GM21619 (cell line): ENCODE results near the gene KLRD1.
"Not testable (repeated sequence)": the region's sequence is repeated elsewhere in the genome, so short reads cannot be mapped to it uniquely, and the experiment has no call there.

Source experiments
- ATAC-seq: cut with Tn5 transposase; IDR thresholded peaks from one replicate; pipeline ENCODE4 v1.9.1; 2021; ENCODE audit not compliant: unreplicated experiment

KLRD1 gene

DNA sequence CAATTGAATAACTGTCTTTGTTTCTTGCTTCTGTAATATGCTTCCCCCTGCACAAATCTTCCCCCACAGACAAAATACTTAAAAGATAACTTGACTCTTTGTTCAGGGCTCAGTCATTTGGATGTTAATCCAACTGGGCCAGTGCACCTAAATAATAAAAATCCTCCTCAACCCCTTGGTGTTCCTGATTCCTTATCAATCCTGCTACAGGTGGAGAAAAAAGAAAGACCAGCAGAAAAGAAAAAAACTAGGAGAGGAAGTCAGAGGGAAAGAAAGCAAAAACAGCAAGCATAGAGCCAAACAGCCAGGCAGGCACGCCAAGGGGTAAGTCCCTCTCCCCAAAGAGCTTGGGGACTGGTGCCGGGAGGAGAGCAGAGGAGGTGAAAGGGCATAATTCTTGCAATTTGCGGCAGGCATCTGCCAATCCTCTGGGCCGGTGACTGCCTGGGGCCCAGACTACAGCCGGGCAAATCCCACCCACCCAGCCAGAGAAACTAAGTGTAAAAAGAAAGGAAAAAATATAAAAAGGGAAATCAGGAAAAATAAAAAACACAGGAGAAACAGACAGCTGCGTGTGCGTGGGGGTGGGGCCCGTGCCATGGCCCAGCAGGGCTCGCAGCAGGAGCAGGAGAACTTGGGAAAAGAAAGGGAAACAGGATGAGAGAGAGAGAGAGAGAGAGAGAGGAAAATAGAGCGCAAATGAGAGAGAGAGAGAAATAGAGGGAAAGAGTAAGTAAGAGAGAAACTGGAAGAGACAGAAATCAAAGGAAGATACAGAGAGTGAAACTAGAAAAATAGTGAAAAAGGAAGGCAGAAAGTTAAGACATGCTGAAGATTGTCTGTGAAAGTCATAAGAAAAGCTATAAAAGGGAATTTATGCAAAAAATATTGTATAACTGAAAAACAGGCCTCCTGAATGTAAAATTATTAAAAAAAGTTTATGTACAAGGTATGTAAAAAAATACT lies 60.8 kb downstream of the KLRD1 start:
- ATAC-seq, result no peak

DNA sequence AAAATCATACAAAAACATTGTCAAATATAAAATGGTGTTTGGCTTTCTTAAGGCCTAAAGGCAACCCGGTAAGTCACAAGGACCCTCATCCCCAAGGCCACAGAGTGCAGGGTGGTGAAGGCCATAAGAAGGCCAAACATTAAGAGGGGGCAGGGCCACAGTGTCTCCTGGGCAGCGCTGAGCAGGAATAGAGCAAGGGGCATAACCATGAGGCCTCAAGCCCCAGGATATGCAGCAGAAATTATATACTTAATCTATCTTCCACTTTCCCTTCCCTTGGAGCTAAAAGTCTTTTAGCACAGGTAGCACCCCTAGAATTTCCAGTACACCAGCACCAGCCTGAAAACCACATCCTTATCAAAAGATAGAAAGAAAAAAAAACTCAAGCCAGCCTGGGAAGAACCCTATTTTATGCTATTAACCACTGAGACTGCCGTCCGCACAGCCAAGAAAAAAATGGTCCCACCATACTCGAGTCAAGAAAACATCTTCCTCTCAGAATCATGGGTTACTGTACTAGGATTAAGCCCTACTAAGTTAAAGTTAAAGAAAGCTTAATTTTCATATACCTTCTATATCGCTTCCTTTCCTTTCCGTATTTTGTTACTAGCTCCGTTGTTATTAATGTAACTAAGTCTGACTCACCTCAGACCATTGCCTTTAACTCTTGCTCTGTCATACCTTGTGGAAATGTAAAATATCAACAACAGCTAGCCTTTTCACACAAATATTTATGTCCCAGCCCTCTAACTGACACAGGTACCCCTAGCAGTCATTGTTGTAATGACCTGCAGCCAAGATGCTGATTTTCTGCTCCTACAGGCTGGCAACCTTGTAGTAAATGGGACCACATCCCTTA lies 62.1 kb downstream of the KLRD1 start:
- ATAC-seq, result no peak

DNA sequence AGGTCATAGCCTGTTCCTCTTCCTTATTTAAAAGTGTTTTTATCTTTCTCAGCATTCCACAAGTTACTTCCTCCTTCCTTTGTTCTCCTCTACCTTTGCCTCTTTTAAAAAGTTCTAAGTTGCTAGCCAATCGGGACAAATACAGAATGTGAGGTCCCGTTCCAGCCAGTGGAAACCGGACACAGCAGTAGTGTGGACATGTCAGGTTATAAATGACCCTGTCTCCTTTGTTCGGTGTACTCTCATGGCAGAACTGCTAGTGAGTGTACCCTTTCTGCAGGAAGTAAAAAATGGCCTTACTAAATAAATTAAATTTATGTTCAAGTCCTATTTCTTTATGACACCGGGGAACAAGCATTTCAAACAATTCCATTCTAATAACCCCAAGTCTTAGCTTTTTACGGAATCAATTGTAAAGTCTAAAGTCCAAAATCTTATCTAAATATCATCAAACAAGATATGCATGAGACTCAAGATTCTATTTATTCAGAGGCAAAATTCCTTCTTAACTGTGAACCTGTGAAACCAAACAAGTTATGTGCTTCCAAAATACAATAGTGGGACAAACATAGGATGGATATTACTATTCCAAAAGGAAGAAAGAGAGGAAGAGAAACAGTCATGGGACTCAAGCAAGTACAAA lies 64.3 kb downstream of the KLRD1 start:
- ATAC-seq, result not testable (repeated sequence)

DNA sequence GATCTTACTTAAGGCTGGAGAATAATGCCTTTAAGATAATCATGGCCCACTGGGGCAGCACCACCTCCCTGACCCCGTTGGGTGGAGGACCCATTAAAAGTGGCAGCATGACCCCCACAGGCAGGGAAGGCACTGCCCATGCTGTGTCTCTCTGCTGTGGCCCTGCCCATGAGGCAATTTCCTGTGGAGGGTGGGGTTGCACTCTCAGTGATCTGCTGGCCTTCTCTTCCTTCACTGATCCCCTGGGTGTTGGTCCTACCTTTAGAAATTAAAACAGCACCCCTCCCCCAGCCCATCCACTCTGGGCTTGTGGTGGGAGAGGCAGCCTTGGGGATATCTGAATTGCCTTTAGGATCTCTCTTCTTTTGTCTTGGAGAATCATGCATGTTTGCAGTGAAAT lies 64.9 kb downstream of the KLRD1 start:
- ATAC-seq, result no peak

DNA sequence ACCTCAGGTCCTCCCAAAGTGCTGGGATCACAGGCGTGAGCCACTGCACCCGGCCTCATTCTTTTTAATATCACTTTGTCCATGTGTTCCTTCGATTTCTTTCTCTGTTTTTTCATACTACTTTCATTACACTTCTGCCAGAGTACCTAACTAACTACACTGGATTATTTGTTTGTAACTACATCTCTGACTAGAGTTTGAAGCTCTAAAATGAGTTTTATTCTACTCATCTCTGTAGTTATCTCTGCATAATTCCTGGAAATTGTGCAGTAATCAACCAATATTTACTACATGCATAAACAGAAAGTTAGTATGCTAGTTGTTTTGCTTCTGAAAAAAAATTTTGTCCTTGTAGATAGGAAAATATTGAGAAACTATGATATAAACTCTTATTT lies 67.0 kb downstream of the KLRD1 start:
- ATAC-seq, result no peak

DNA sequence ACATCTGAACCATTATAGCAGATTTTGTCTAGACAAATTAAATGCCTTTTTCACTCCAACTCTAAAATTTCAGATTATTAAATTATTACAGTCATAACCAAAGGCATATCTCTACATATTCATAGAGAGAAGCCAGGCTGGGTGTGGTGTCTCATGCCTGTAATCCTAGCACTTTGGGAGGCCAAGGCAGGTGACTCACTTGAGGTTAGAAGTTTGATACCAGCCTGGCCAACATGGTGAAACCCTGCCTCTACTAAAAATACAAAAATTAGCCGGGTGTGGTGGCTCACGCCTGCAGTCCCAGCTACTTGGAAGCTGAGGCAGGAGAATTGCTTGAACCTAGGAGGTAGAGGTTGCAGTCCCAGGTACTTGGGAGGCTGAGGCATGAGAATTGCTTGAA lies 71.1 kb downstream of the KLRD1 start:
- ATAC-seq, result not testable (repeated sequence)
